GM21528 (cell line): ENCODE results near the gene SERPINB5.
A peak's percentile ranks its signal among the peaks of the same experiment; 100 is the strongest.
"Not testable (repeated sequence)": the region's sequence is repeated elsewhere in the genome, so short reads cannot be mapped to it uniquely, and the experiment has no call there.

Experiments used
- ATAC-seq: cut with Tn5 transposase; IDR thresholded peaks from one replicate; pipeline ENCODE4 v1.9.1; 2021; ENCODE audit warnings: mild to moderate bottlenecking, moderate library complexity; ENCODE audit not compliant: unreplicated experiment, low FRiP score

SERPINB5 gene

GRCh38 chr18:63476668-63477067 lies at the start of gene SERPINB5:
SERPINB5 (plus strand) TSS chr18:63476958; CDS start chr18:63484429, 7,471 bp downstream.
- ATAC-seq: no peak

- no peak for ATAC-seq
Measured at GRCh38 chr18:63427558-63427957, 49.2 kb upstream of the SERPINB5 start.

GRCh38 chr18:63430526-63430925 lies 46.2 kb upstream of the SERPINB5 start:
- ATAC-seq: no peak

GRCh38 chr18:63431180-63431579 lies 45.6 kb upstream of the SERPINB5 start:
- ATAC-seq: no peak

- no peak for ATAC-seq
Measured at GRCh38 chr18:63433334-63433866, 43.4 kb upstream of the SERPINB5 start.

- ATAC-seq: no peak
Measured at GRCh38 chr18:63438181-63438580, 38.6 kb upstream of the SERPINB5 start.

- ATAC-seq: peak; percentile 53
Measured at GRCh38 chr18:63439334-63439733, 37.4 kb upstream of the SERPINB5 start.

GRCh38 chr18:63440219-63440618 lies 36.5 kb upstream of the SERPINB5 start:
- ATAC-seq: no peak

GRCh38 chr18:63440881-63441280 lies 35.9 kb upstream of the SERPINB5 start:
- no peak for ATAC-seq

- no peak for ATAC-seq
Measured at GRCh38 chr18:63443829-63444228, 32.9 kb upstream of the SERPINB5 start.

GRCh38 chr18:63444580-63444979 lies 32.2 kb upstream of the SERPINB5 start:
- no peak for ATAC-seq

- ATAC-seq: no peak
Measured at GRCh38 chr18:63445037-63445436, 31.7 kb upstream of the SERPINB5 start.

GRCh38 chr18:63446266-63446665 lies 30.5 kb upstream of the SERPINB5 start:
- ATAC-seq: no peak

- no peak for ATAC-seq
Measured at GRCh38 chr18:63447066-63447465, 29.7 kb upstream of the SERPINB5 start.

GRCh38 chr18:63449426-63449825 lies 27.3 kb upstream of the SERPINB5 start:
- ATAC-seq: no peak

GRCh38 chr18:63451799-63452660 lies 24.7 kb upstream of the SERPINB5 start:
- ATAC-seq: no peak

GRCh38 chr18:63452751-63453150 lies 24.0 kb upstream of the SERPINB5 start:
- ATAC-seq: not testable (repeated sequence)

GRCh38 chr18:63454497-63454896 lies 22.3 kb upstream of the SERPINB5 start:
- no peak for ATAC-seq

GRCh38 chr18:63457977-63458376 lies 18.8 kb upstream of the SERPINB5 start:
- no peak for ATAC-seq

GRCh38 chr18:63460414-63460813 lies 16.3 kb upstream of the SERPINB5 start:
- no peak for ATAC-seq

- no peak for ATAC-seq
Measured at GRCh38 chr18:63464434-63464833, 12.3 kb upstream of the SERPINB5 start.

GRCh38 chr18:63465059-63465458 lies 11.7 kb upstream of the SERPINB5 start:
- no peak for ATAC-seq
